ENCODE measurements around the gene F2RL1. TPM values are rescaled to one million over a fixed set of nuclear protein-coding genes. Genes with fewer than 3 reads are reported as not detected.

The F2RL1 gene
- polyA plus RNA-seq, 1 donor (not counting 4 experiments of a cell fraction or from before 2014, with no cell fraction given) = 182 TPM

GRCh38 chr5:76849419-76850291 is 30.8 kb downstream of the F2RL1 start, which contains the start of gene S100Z:
TSS of gene S100Z (plus strand) at chr5:76850014. CDS start at chr5:76875360, 25,346 bp downstream.
- no peaks in the 10 kb centered on the region for H3K9me3 ChIP-seq (ENCODE audit: control insufficient read depth, low read depth, low read length)
- no peak within 1 kb of the TSS for H3K4me2 ChIP-seq (ENCODE audit: control insufficient read depth, extremely low read depth, insufficient read depth, low read depth, low read length)
- no peak within 1 kb of the TSS for H3K27ac ChIP-seq (ENCODE audit: control insufficient read depth, insufficient read depth, low read length)
- H3K4me3 ChIP-seq (ENCODE audit: control insufficient read depth in 2 of 3, extremely low read depth in 1 of 3, insufficient read depth in 2 of 3, low read depth in 1 of 3, low read length in 3 of 3) = no peak within 1 kb of the TSS
- H3K9me1 ChIP-seq (ENCODE audit: control insufficient read depth, extremely low read depth, insufficient read depth, low read length) = no peaks in the 10 kb centered on the region
- H3K79me2 ChIP-seq (ENCODE audit: control insufficient read depth, insufficient read depth, low read length) = no peaks in the 10 kb centered on the region
- no peak within 1 kb of the TSS for H3K9ac ChIP-seq (ENCODE audit: control insufficient read depth, extremely low read depth, insufficient read depth, low read length)
- no peak within 1 kb of the TSS for H2AFZ ChIP-seq (ENCODE audit: control insufficient read depth, low read length)
- no peaks in the 10 kb centered on the region for H3K4me1 ChIP-seq (ENCODE audit: control insufficient read depth, extremely low read depth, insufficient read depth, low read length)
- H3K27me3 ChIP-seq (ENCODE audit: control insufficient read depth, extremely low read depth, insufficient read depth, low read length) = no peaks in the 10 kb centered on the region
- no peak for TF ChIP-seq EZH2 (IDR thresholded peaks at IDR 0.05; ENCODE audit: low read length)
- no peak for TF ChIP-seq CTCF (optimal IDR thresholded peaks at IDR 0.05 in 1 of 3, IDR thresholded peaks at IDR 0.05 in 1 of 3, conservative IDR thresholded peaks at IDR 0.05 in 1 of 3; ENCODE audit: extremely low read depth in 1 of 3, insufficient read depth in 2 of 3, low read length in 3 of 3)
- dilution Hi-C loops (cut with MboI; ENCODE audit: extremely low pct_ligation_motif_present, low sequenced_read_pairs) = no loop called here
- H3K36me3 ChIP-seq (ENCODE audit: control insufficient read depth in 2 of 2, extremely low read depth in 1 of 2, insufficient read depth in 2 of 2, low read length in 2 of 2) = no peaks in the 10 kb centered on the region
- no peak for DNase-seq (ENCODE audit: low read depth, low spot score)
- no peaks in the 10 kb centered on the region for H4K20me1 ChIP-seq (ENCODE audit: control insufficient read depth, extremely low read depth, insufficient read depth, low read length)
- FAIRE-seq = no peak

GRCh38 chr5:76850543-76851145 is 31.8 kb downstream of the F2RL1 start:
- H3K9me3 ChIP-seq (ENCODE audit: control insufficient read depth, low read depth, low read length) = no peaks in the 10 kb centered on the region
- no peak overlapping the region for H3K27ac ChIP-seq (ENCODE audit: control insufficient read depth, insufficient read depth, low read length)
- H3K36me3 ChIP-seq (ENCODE audit: control insufficient read depth in 2 of 2, extremely low read depth in 1 of 2, insufficient read depth in 2 of 2, low read length in 2 of 2) = no peaks in the 10 kb centered on the region
- dilution Hi-C loops (cut with MboI; ENCODE audit: extremely low pct_ligation_motif_present, low sequenced_read_pairs) = no loop called here
- H3K4me2 ChIP-seq (ENCODE audit: control insufficient read depth, extremely low read depth, insufficient read depth, low read depth, low read length) = no peak overlapping the region
- H4K20me1 ChIP-seq (ENCODE audit: control insufficient read depth, extremely low read depth, insufficient read depth, low read length) = no peaks in the 10 kb centered on the region
- H3K79me2 ChIP-seq (ENCODE audit: control insufficient read depth, insufficient read depth, low read length) = no peaks in the 10 kb centered on the region
- no peaks in the 10 kb centered on the region for H3K9me1 ChIP-seq (ENCODE audit: control insufficient read depth, extremely low read depth, insufficient read depth, low read length)
- H3K4me3 ChIP-seq (ENCODE audit: control insufficient read depth in 2 of 3, extremely low read depth in 1 of 3, insufficient read depth in 2 of 3, low read depth in 1 of 3, low read length in 3 of 3) = no peak overlapping the region
- H3K9ac ChIP-seq (ENCODE audit: control insufficient read depth, extremely low read depth, insufficient read depth, low read length) = no peak overlapping the region
- DNase-seq (ENCODE audit: low read depth, low spot score) (no peak), FAIRE-seq (no peak)
- no peak overlapping the region for H2AFZ ChIP-seq (ENCODE audit: control insufficient read depth, low read length)
- no peak for TF ChIP-seq CTCF (optimal IDR thresholded peaks at IDR 0.05 in 1 of 3, IDR thresholded peaks at IDR 0.05 in 1 of 3, conservative IDR thresholded peaks at IDR 0.05 in 1 of 3; ENCODE audit: extremely low read depth in 1 of 3, insufficient read depth in 2 of 3, low read length in 3 of 3)
- H3K4me1 ChIP-seq (ENCODE audit: control insufficient read depth, extremely low read depth, insufficient read depth, low read length) = no peaks in the 10 kb centered on the region
- H3K27me3 ChIP-seq (ENCODE audit: control insufficient read depth, extremely low read depth, insufficient read depth, low read length) = no peaks in the 10 kb centered on the region
